NCI-H1694 (cell line): ENCODE data around the gene WDTC1.
A peak's percentile ranks its signal among the peaks of the same experiment; 100 is the strongest.
"Not testable (repeated sequence)": the region's sequence is repeated elsewhere in the genome, so short reads cannot be mapped to it uniquely, and the experiment has no call there.

Source experiments
- DNase-seq: peaks from one replicate; lab custom pipeline; 2025; lab: John Stamatoyannopoulos, UW

Gene WDTC1

GRCh38 chr1:27234049-27234882 lies at the start of gene WDTC1:
Gene WDTC1 (plus strand): TSS chr1:27234632. CDS start chr1:27261055, 26,423 bp downstream.
- DNase-seq = peak; percentile 85

- DNase-seq = not testable (repeated sequence)
Observed at GRCh38 chr1:27184665-27185064, 49.8 kb upstream of the WDTC1 start.

- DNase-seq = no peak
Observed at GRCh38 chr1:27192039-27192529, 42.3 kb upstream of the WDTC1 start.

GRCh38 chr1:27193194-27193593 lies 41.2 kb upstream of the WDTC1 start:
- no peak for DNase-seq

GRCh38 chr1:27201295-27201694 lies 33.1 kb upstream of the WDTC1 start:
- no peak for DNase-seq

- no peak for DNase-seq
Observed at GRCh38 chr1:27203946-27204345, 30.5 kb upstream of the WDTC1 start.

- not testable (repeated sequence) for DNase-seq
Observed at GRCh38 chr1:27207238-27207637, 27.2 kb upstream of the WDTC1 start.

- not testable (repeated sequence) for DNase-seq
Observed at GRCh38 chr1:27208143-27208850, 26.1 kb upstream of the WDTC1 start.

GRCh38 chr1:27216466-27216865 lies 18.0 kb upstream of the WDTC1 start:
- DNase-seq = no peak

- no peak for DNase-seq
Observed at GRCh38 chr1:27217401-27217800, 17.0 kb upstream of the WDTC1 start.

- no peak for DNase-seq
Observed at GRCh38 chr1:27218736-27219135, 15.7 kb upstream of the WDTC1 start.

GRCh38 chr1:27220096-27220495 lies 14.3 kb upstream of the WDTC1 start:
- DNase-seq = no peak

- DNase-seq = not testable (repeated sequence)
Observed at GRCh38 chr1:27220702-27221497, 13.5 kb upstream of the WDTC1 start.

GRCh38 chr1:27225621-27226020 lies 8.8 kb upstream of the WDTC1 start:
- no peak for DNase-seq

GRCh38 chr1:27227765-27228164 lies 6.7 kb upstream of the WDTC1 start:
- no peak for DNase-seq

GRCh38 chr1:27233667-27234048 lies 774 bp upstream of the WDTC1 start:
- no peak for DNase-seq

GRCh38 chr1:27235827-27236226 lies 1.4 kb downstream of the WDTC1 start:
- DNase-seq = no peak

GRCh38 chr1:27237112-27237511 lies 2.7 kb downstream of the WDTC1 start:
- no peak for DNase-seq

GRCh38 chr1:27238032-27238431 lies 3.6 kb downstream of the WDTC1 start:
- DNase-seq = no peak

GRCh38 chr1:27241677-27242076 lies 7.2 kb downstream of the WDTC1 start:
- no peak for DNase-seq

- DNase-seq = not testable (repeated sequence)
Observed at GRCh38 chr1:27243665-27244064, 9.2 kb downstream of the WDTC1 start.

GRCh38 chr1:27246194-27246593 lies 11.8 kb downstream of the WDTC1 start:
- no peak for DNase-seq
